OCI-LY1 (cell line): Measurements from ENCODE around the gene RECK.

Source experiments
- H2AFZ ChIP-seq: fragments of 200-600 bp; sonication (generic), shearing (Covaris generic); 2 replicates; pipeline ENCODE4 v1.6.0; 2014; ENCODE audit warnings: antibody characterized with exemption, mild to moderate bottlenecking, low read length
- H3F3A ChIP-seq: fragments of 200-600 bp; sonication (generic), shearing (Covaris generic); 2 replicates; pipeline ENCODE4 v1.6.0; 2014; ENCODE audit warnings: mild to moderate bottlenecking, antibody characterized with exemption, low read length, moderate library complexity; ENCODE audit not compliant: insufficient read depth
- H3K27ac ChIP-seq: fragments of 200-600 bp; sonication (generic); 2 replicates; pipeline ENCODE4 v1.5.1; 2014; ENCODE audit warnings: low read length, mixed run types, mild to moderate bottlenecking, low read depth; ENCODE audit not compliant: poor library complexity, severe bottlenecking
- H3K27me3 ChIP-seq: fragments of 200-600 bp; sonication (generic); 2 replicates; pipeline ENCODE4 v1.6.0; 2014; ENCODE audit warnings: antibody characterized with exemption, mild to moderate bottlenecking, low read length, moderate library complexity; ENCODE audit not compliant: insufficient read depth
- H3K36me3 ChIP-seq: fragments of 200-600 bp; sonication (generic); 2 replicates; pipeline ENCODE4 v1.6.1; 2014; ENCODE audit warnings: mild to moderate bottlenecking, antibody characterized with exemption, low read length, moderate library complexity, mixed read lengths; ENCODE audit not compliant: insufficient read depth
- H3K4me1 ChIP-seq: fragments of 200-600 bp; sonication (generic); 2 replicates; pipeline ENCODE4 v1.5.1; 2014; ENCODE audit warnings: mild to moderate bottlenecking, low read length, moderate library complexity; ENCODE audit not compliant: insufficient read depth, severe bottlenecking
- H3K4me2 ChIP-seq: fragments of 200-600 bp; sonication (generic), shearing (Covaris generic); 2 replicates; pipeline ENCODE4 v1.6.1; 2014; ENCODE audit warnings: low read length
- H3K4me3 ChIP-seq: fragments of 200-600 bp; sonication (generic); 2 replicates; pipeline ENCODE4 v1.5.1; 2014; ENCODE audit warnings: low read length, low read depth, mild to moderate bottlenecking, mixed read lengths; ENCODE audit not compliant: poor library complexity, severe bottlenecking
- H3K79me2 ChIP-seq: fragments of 200-600 bp; shearing (Covaris generic); 2 replicates; pipeline ENCODE4 v1.6.1; 2016; ENCODE audit warnings: mixed run types, low read length, mixed read lengths; ENCODE audit not compliant: insufficient read depth
- H3K9ac ChIP-seq: fragments of 200-600 bp; sonication (generic), shearing (Covaris generic); 2 replicates; pipeline ENCODE4 v1.6.1; 2014; ENCODE audit warnings: mild to moderate bottlenecking, low read length, mixed read lengths
- H3K9me2 ChIP-seq: fragments of 200-600 bp; sonication (generic), shearing (Covaris generic); 2 replicates; pipeline ENCODE4 v1.6.1; 2014; ENCODE audit warnings: low read depth, mild to moderate bottlenecking, low read length, mixed read lengths
- H3K9me3 ChIP-seq: fragments of 200-600 bp; shearing (Covaris generic); 2 replicates; pipeline ENCODE4 v1.6.1; 2014; ENCODE audit warnings: low read length, mixed read lengths
- H4K20me1 ChIP-seq: fragments of 200-600 bp; sonication (generic), shearing (Covaris generic); 2 replicates; pipeline ENCODE4 v1.6.0; 2016; ENCODE audit warnings: mild to moderate bottlenecking, low read length; ENCODE audit not compliant: insufficient read depth
- EZH2 ChIP-seq: fragments of 200-600 bp; sonication (generic), shearing (Covaris generic); IDR thresholded peaks from 2 replicates; pipeline ENCODE4 v1.8.0; 2017; ENCODE audit warnings: borderline replicate concordance, mixed run types, mild to moderate bottlenecking, antibody characterized with exemption, low read length, moderate library complexity, mixed read lengths
- TF ChIP-seq, protein P1 (sequence below): fragments of 200-600 bp; sonication (generic), shearing (Covaris generic); IDR thresholded peaks from 2 replicates; pipeline ENCODE4 v1.5.1; 2017; ENCODE audit warnings: mild to moderate bottlenecking, antibody characterized with exemption, low read length, moderate library complexity, mixed read lengths

The RECK gene

DNA sequence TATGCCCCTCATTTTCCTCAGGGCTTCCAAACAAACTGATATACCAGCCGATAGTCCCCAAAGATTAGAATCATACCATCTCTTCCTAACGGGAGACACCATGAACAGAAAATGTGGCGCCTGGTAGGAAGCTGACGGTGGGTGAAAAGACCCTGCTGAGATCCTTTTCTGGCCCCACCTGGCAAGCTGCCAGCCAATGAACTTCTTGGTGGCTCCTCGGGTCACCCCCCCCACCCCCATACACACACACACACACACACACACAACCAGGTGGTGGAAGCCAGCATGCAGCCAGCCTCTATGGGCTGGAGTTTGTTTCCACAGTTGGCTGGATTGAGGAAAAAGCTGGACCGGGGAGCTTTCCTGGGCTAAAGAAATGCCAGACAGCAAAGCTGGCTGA is 127.7 kb downstream of the RECK start:
- Histone ChIP-seq H3K4me1 (peaks cover 9% of the 10 kb centered on the region), H3K9me2 (no peaks in the 10 kb centered on the region), H3K4me3 (no peak overlapping the region), H3K4me2 (no peak overlapping the region), H3K27me3 (0 out of 2 replicates have a peak, but pooled peaks cover 9% of the 10 kb centered on the region), H3K27ac (no peak overlapping the region), H3K9ac (no peak overlapping the region), H4K20me1 (no peaks in the 10 kb centered on the region), H2AFZ (no peak overlapping the region), H3K36me3 (no peaks in the 10 kb centered on the region), H3F3A (no peaks in the 10 kb centered on the region), H3K79me2 (no peaks in the 10 kb centered on the region), H3K9me3 (no peaks in the 10 kb centered on the region)
- TF ChIP-seq, protein P1, sequence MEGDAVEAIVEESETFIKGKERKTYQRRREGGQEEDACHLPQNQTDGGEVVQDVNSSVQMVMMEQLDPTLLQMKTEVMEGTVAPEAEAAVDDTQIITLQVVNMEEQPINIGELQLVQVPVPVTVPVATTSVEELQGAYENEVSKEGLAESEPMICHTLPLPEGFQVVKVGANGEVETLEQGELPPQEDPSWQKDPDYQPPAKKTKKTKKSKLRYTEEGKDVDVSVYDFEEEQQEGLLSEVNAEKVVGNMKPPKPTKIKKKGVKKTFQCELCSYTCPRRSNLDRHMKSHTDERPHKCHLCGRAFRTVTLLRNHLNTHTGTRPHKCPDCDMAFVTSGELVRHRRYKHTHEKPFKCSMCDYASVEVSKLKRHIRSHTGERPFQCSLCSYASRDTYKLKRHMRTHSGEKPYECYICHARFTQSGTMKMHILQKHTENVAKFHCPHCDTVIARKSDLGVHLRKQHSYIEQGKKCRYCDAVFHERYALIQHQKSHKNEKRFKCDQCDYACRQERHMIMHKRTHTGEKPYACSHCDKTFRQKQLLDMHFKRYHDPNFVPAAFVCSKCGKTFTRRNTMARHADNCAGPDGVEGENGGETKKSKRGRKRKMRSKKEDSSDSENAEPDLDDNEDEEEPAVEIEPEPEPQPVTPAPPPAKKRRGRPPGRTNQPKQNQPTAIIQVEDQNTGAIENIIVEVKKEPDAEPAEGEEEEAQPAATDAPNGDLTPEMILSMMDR: no peak
- no peak for TF ChIP-seq EZH2

DNA sequence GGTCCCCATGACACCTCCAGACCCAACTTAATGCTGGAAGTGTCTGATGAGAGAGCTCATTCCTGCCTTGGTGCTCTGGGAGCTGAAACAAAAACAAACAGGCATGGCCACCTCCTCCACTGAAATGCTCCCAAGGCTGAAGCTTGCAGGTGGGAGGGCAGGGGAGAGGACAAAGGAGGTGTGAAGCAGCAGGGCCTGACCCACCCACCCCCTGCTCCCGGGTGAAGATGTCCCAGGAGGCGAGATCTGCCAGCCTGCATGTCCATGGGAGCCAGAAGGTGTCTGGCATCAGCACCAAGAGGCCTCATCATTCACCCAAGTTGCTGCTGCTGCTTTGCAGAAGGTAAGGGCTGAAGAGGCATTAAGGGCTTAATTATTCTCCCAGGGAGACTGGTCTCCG is 128.3 kb downstream of the RECK start:
- TF ChIP-seq, protein P1: no peak
- TF ChIP-seq EZH2: no peak
- Histone ChIP-seq H3K9ac (no peak overlapping the region), H3K9me3 (no peaks in the 10 kb centered on the region), H3K36me3 (no peaks in the 10 kb centered on the region), H3K4me2 (no peak overlapping the region), H3K4me1 (peaks cover 9% of the 10 kb centered on the region), H3K27me3 (0 out of 2 replicates have a peak, but pooled peaks cover 9% of the 10 kb centered on the region), H3F3A (no peaks in the 10 kb centered on the region), H3K79me2 (no peaks in the 10 kb centered on the region), H2AFZ (no peak overlapping the region), H3K4me3 (no peak overlapping the region), H3K9me2 (no peaks in the 10 kb centered on the region), H3K27ac (no peak overlapping the region), H4K20me1 (no peaks in the 10 kb centered on the region)

DNA sequence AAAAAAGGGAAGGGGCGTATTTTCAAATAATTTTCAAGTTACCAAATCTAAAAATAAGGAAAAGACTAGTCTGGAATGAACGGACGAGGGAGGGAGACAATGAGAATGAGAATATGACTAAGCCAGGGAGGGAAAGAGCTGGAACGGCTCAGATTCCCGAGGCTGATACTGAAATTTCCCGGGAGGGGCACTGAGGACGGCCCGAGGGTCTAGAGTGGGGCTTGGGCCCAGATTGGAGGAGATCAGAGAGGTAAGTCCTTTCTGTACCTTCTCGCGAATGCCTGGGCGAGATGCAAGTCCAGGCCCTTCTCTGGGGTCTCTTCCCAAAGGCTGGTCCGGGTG is 129.1 kb downstream of the RECK start:
- Histone ChIP-seq H2AFZ (no peak overlapping the region), H3K9me3 (no peaks in the 10 kb centered on the region), H3K36me3 (no peaks in the 10 kb centered on the region), H3K9me2 (no peaks in the 10 kb centered on the region), H3K4me2 (peak overlapping the region; percentile 89; the same call in 1 of the 2 replicates), H3K4me3 (peak overlapping the region; percentile 59), H4K20me1 (no peaks in the 10 kb centered on the region), H3K79me2 (no peaks in the 10 kb centered on the region), H3K4me1 (peaks cover 9% of the 10 kb centered on the region), H3F3A (no peaks in the 10 kb centered on the region), H3K27me3 (0 out of 2 replicates have a peak, but pooled peaks cover 9% of the 10 kb centered on the region), H3K9ac (no peak overlapping the region), H3K27ac (no peak overlapping the region)
- TF ChIP-seq, protein P1: no peak
- TF ChIP-seq EZH2: no peak
